MV-4-11 (cell line): Measurements from ENCODE around the gene TP73.
"Not testable (repeated sequence)": the region's sequence is repeated elsewhere in the genome, so short reads cannot be mapped to it uniquely, and the experiment has no call there.

Experiments used
- DNase-seq: peaks from one replicate; lab custom pipeline; 2025; lab: John Stamatoyannopoulos, UW

Gene TP73

GRCh38 chr1:3618881-3619671 lies 33.2 kb upstream of the TP73 start:
- DNase-seq: peak; percentile 82

GRCh38 chr1:3620708-3621107 lies 31.6 kb upstream of the TP73 start:
- DNase-seq: no peak

GRCh38 chr1:3621151-3621671 lies 31.1 kb upstream of the TP73 start:
- DNase-seq: peak; percentile 40

GRCh38 chr1:3622102-3622501 lies 30.2 kb upstream of the TP73 start:
- DNase-seq: not testable (repeated sequence)

GRCh38 chr1:3623441-3624199 lies 28.7 kb upstream of the TP73 start:
- DNase-seq: no peak

GRCh38 chr1:3624200-3625136 lies 27.8 kb upstream of the TP73 start, which contains the start of gene TPRG1L:
TPRG1L (plus strand) TSS chr1:3625015; CDS start chr1:3625073, 58 bp downstream.
- DNase-seq: peak; percentile 94

- DNase-seq: no peak
Measured at GRCh38 chr1:3625151-3625907, 27.0 kb upstream of the TP73 start.

GRCh38 chr1:3626025-3626424 lies 26.3 kb upstream of the TP73 start:
- DNase-seq: no peak

GRCh38 chr1:3627515-3628253 lies 24.6 kb upstream of the TP73 start:
- DNase-seq: no peak

GRCh38 chr1:3628445-3628844 lies 23.9 kb upstream of the TP73 start:
- DNase-seq: no peak

GRCh38 chr1:3629561-3630160 lies 22.7 kb upstream of the TP73 start:
- no peak for DNase-seq

- no peak for DNase-seq
Measured at GRCh38 chr1:3630161-3630611, 22.1 kb upstream of the TP73 start.

- DNase-seq: no peak
Measured at GRCh38 chr1:3630914-3631313, 21.4 kb upstream of the TP73 start.

GRCh38 chr1:3631320-3632260 lies 20.7 kb upstream of the TP73 start:
- DNase-seq: no peak

- no peak for DNase-seq
Measured at GRCh38 chr1:3632298-3632697, 20.0 kb upstream of the TP73 start.

- DNase-seq: no peak
Measured at GRCh38 chr1:3632716-3633343, 19.5 kb upstream of the TP73 start.

GRCh38 chr1:3633344-3634058 lies 18.8 kb upstream of the TP73 start:
- DNase-seq: no peak
